Measurements from ENCODE around the gene FOSL2. TPM values are rescaled to one million over a fixed set of nuclear protein-coding genes. Genes with fewer than 3 reads are reported as not detected.
A peak's percentile ranks its signal among the peaks of the same experiment; 100 is the strongest.

FOSL2 gene
- total RNA-seq, result 10.4 TPM

GRCh38 chr2:28392297-28393113, at the start of gene FOSL2:
FOSL2 (plus strand) TSS chr2:28392858; CDS start chr2:28393721, 863 bp downstream.
- peaks cover 27 to 34% (median 33%) of the 10 kb centered on the region in 3 donors for H3K4me1 ChIP-seq (ENCODE audit: control insufficient read depth in 3 of 3, insufficient read depth in 3 of 3, low read length in 3 of 3)

GRCh38 chr2:28343184-28343942, 49.3 kb upstream of the FOSL2 start:
- peak overlapping the region; percentile 88 for H3K27ac ChIP-seq (ENCODE audit: low read depth, low read length)
- H3K4me1 ChIP-seq (ENCODE audit: control insufficient read depth in 3 of 3, insufficient read depth in 3 of 3, low read length in 3 of 3), result peaks cover 50 to 81% (median 72%) of the 10 kb centered on the region in 3 donors
- H3K9me3 ChIP-seq (ENCODE audit: control insufficient read depth in 3 of 3, low read length in 3 of 3), result no peaks in the 10 kb centered on the region
- H3K4me3 ChIP-seq (ENCODE audit: low read length in 3 of 3), result no peak overlapping the region
- peak overlapping the region; percentile 58 to 83 (median 60) for H3K9ac ChIP-seq (ENCODE audit: low read depth in 1 of 3, low read length in 3 of 3)
- H3K36me3 ChIP-seq (ENCODE audit: control insufficient read depth in 3 of 3, insufficient read depth in 3 of 3, low read length in 3 of 3), result no peaks in the 10 kb centered on the region
- H3K27me3 ChIP-seq (ENCODE audit: control insufficient read depth in 3 of 3, insufficient read depth in 3 of 3, low read length in 3 of 3), result no peaks in the 10 kb centered on the region

More at GRCh38 chr2:28392297-28393113, at the start of gene FOSL2:
- Histone ChIP-seq H3K9me3 (ENCODE audit: control insufficient read depth in 3 of 3, low read length in 3 of 3) (no peaks in the 10 kb centered on the region), H3K27ac (ENCODE audit: low read depth, low read length) (peak within 1 kb of the TSS; percentile 99), H3K9ac (ENCODE audit: low read depth in 1 of 3, low read length in 3 of 3) (peak within 1 kb of the TSS; percentile 96 to 98 (median 98)), H3K4me3 (ENCODE audit: low read length in 3 of 3) (peak within 1 kb of the TSS; percentile 77 to 91 (median 79)), H3K36me3 (ENCODE audit: control insufficient read depth in 3 of 3, insufficient read depth in 3 of 3, low read length in 3 of 3) (no peaks in the 10 kb centered on the region), H3K27me3 (ENCODE audit: control insufficient read depth in 3 of 3, insufficient read depth in 3 of 3, low read length in 3 of 3) (no peaks in the 10 kb centered on the region)

GRCh38 chr2:28343971-28344715, 48.5 kb upstream of the FOSL2 start:
- Histone ChIP-seq H3K36me3 (ENCODE audit: control insufficient read depth in 3 of 3, insufficient read depth in 3 of 3, low read length in 3 of 3) (no peaks in the 10 kb centered on the region), H3K9ac (ENCODE audit: low read depth in 1 of 3, low read length in 3 of 3) (peak overlapping the region in 1 of 3 donors; percentile 40), H3K4me1 (ENCODE audit: control insufficient read depth in 3 of 3, insufficient read depth in 3 of 3, low read length in 3 of 3) (peaks cover 42 to 74% (median 64%) of the 10 kb centered on the region in 3 donors), H3K4me3 (ENCODE audit: low read length in 3 of 3) (no peak overlapping the region), H3K9me3 (ENCODE audit: control insufficient read depth in 3 of 3, low read length in 3 of 3) (no peaks in the 10 kb centered on the region), H3K27me3 (ENCODE audit: control insufficient read depth in 3 of 3, insufficient read depth in 3 of 3, low read length in 3 of 3) (no peaks in the 10 kb centered on the region), H3K27ac (ENCODE audit: low read depth, low read length) (peak overlapping the region; percentile 88)

- H3K4me3 ChIP-seq (ENCODE audit: low read length in 3 of 3), result peak overlapping the region in 1 of 3 donors; percentile 22
- H3K9ac ChIP-seq (ENCODE audit: low read depth in 1 of 3, low read length in 3 of 3), result peak overlapping the region in 1 of 3 donors; percentile 40
- H3K9me3 ChIP-seq (ENCODE audit: control insufficient read depth in 3 of 3, low read length in 3 of 3), result no peaks in the 10 kb centered on the region
- H3K27ac ChIP-seq (ENCODE audit: low read depth, low read length), result peak overlapping the region; percentile 38
- H3K4me1 ChIP-seq (ENCODE audit: control insufficient read depth in 3 of 3, insufficient read depth in 3 of 3, low read length in 3 of 3), result peaks cover 42 to 72% (median 61%) of the 10 kb centered on the region in 3 donors
- H3K36me3 ChIP-seq (ENCODE audit: control insufficient read depth in 3 of 3, insufficient read depth in 3 of 3, low read length in 3 of 3), result no peaks in the 10 kb centered on the region
- H3K27me3 ChIP-seq (ENCODE audit: control insufficient read depth in 3 of 3, insufficient read depth in 3 of 3, low read length in 3 of 3), result no peaks in the 10 kb centered on the region
Measured at GRCh38 chr2:28344756-28345373, 47.8 kb upstream of the FOSL2 start.

- H3K27ac ChIP-seq (ENCODE audit: low read depth, low read length), result peak overlapping the region; percentile 67
- H3K27me3 ChIP-seq (ENCODE audit: control insufficient read depth in 3 of 3, insufficient read depth in 3 of 3, low read length in 3 of 3), result no peaks in the 10 kb centered on the region
- no peaks in the 10 kb centered on the region for H3K36me3 ChIP-seq (ENCODE audit: control insufficient read depth in 3 of 3, insufficient read depth in 3 of 3, low read length in 3 of 3)
- H3K9me3 ChIP-seq (ENCODE audit: control insufficient read depth in 3 of 3, low read length in 3 of 3), result no peaks in the 10 kb centered on the region
- no peak overlapping the region for H3K9ac ChIP-seq (ENCODE audit: low read depth in 1 of 3, low read length in 3 of 3)
- H3K4me1 ChIP-seq (ENCODE audit: control insufficient read depth in 3 of 3, insufficient read depth in 3 of 3, low read length in 3 of 3), result peaks cover 42 to 72% (median 61%) of the 10 kb centered on the region in 3 donors
- no peak overlapping the region for H3K4me3 ChIP-seq (ENCODE audit: low read length in 3 of 3)
Measured at GRCh38 chr2:28345619-28346018, 47.0 kb upstream of the FOSL2 start.

- Histone ChIP-seq H3K36me3 (ENCODE audit: control insufficient read depth in 3 of 3, insufficient read depth in 3 of 3, low read length in 3 of 3) (no peaks in the 10 kb centered on the region), H3K9ac (ENCODE audit: low read depth in 1 of 3, low read length in 3 of 3) (peak overlapping the region in 2 of 3 donors; percentile 61 to 73), H3K27ac (ENCODE audit: low read depth, low read length) (peak overlapping the region; percentile 67), H3K27me3 (ENCODE audit: control insufficient read depth in 3 of 3, insufficient read depth in 3 of 3, low read length in 3 of 3) (no peaks in the 10 kb centered on the region), H3K9me3 (ENCODE audit: control insufficient read depth in 3 of 3, low read length in 3 of 3) (no peaks in the 10 kb centered on the region), H3K4me1 (ENCODE audit: control insufficient read depth in 3 of 3, insufficient read depth in 3 of 3, low read length in 3 of 3) (peaks cover 42 to 65% (median 56%) of the 10 kb centered on the region in 3 donors), H3K4me3 (ENCODE audit: low read length in 3 of 3) (peak overlapping the region in 1 of 3 donors; percentile 29)
Measured at GRCh38 chr2:28346587-28346986, 46.1 kb upstream of the FOSL2 start.

GRCh38 chr2:28347193-28347592, 45.5 kb upstream of the FOSL2 start:
- Histone ChIP-seq H3K27ac (ENCODE audit: low read depth, low read length) (peak overlapping the region; percentile 67), H3K9ac (ENCODE audit: low read depth in 1 of 3, low read length in 3 of 3) (peak overlapping the region in 2 of 3 donors; percentile 54 to 73), H3K36me3 (ENCODE audit: control insufficient read depth in 3 of 3, insufficient read depth in 3 of 3, low read length in 3 of 3) (no peaks in the 10 kb centered on the region), H3K9me3 (ENCODE audit: control insufficient read depth in 3 of 3, low read length in 3 of 3) (no peaks in the 10 kb centered on the region), H3K27me3 (ENCODE audit: control insufficient read depth in 3 of 3, insufficient read depth in 3 of 3, low read length in 3 of 3) (no peaks in the 10 kb centered on the region), H3K4me1 (ENCODE audit: control insufficient read depth in 3 of 3, insufficient read depth in 3 of 3, low read length in 3 of 3) (peaks cover 38 to 63% (median 52%) of the 10 kb centered on the region in 3 donors), H3K4me3 (ENCODE audit: low read length in 3 of 3) (peak overlapping the region in 1 of 3 donors; percentile 29)

- H3K27me3 ChIP-seq (ENCODE audit: control insufficient read depth in 3 of 3, insufficient read depth in 3 of 3, low read length in 3 of 3), result no peaks in the 10 kb centered on the region
- H3K4me3 ChIP-seq (ENCODE audit: low read length in 3 of 3), result no peak overlapping the region
- H3K9me3 ChIP-seq (ENCODE audit: control insufficient read depth in 3 of 3, low read length in 3 of 3), result no peaks in the 10 kb centered on the region
- peaks cover 35 to 62% (median 50%) of the 10 kb centered on the region in 3 donors for H3K4me1 ChIP-seq (ENCODE audit: control insufficient read depth in 3 of 3, insufficient read depth in 3 of 3, low read length in 3 of 3)
- H3K36me3 ChIP-seq (ENCODE audit: control insufficient read depth in 3 of 3, insufficient read depth in 3 of 3, low read length in 3 of 3), result no peaks in the 10 kb centered on the region
- H3K9ac ChIP-seq (ENCODE audit: low read depth in 1 of 3, low read length in 3 of 3), result peak overlapping the region in 2 of 3 donors; percentile 2 to 73
- peak overlapping the region; percentile 67 for H3K27ac ChIP-seq (ENCODE audit: low read depth, low read length)
Measured at GRCh38 chr2:28347596-28347995, 45.1 kb upstream of the FOSL2 start.

GRCh38 chr2:28348149-28348567, 44.5 kb upstream of the FOSL2 start:
- H3K9me3 ChIP-seq (ENCODE audit: control insufficient read depth in 3 of 3, low read length in 3 of 3), result no peaks in the 10 kb centered on the region
- H3K9ac ChIP-seq (ENCODE audit: low read depth in 1 of 3, low read length in 3 of 3), result peak overlapping the region in 2 of 3 donors; percentile 2 to 73
- no peaks in the 10 kb centered on the region for H3K27me3 ChIP-seq (ENCODE audit: control insufficient read depth in 3 of 3, insufficient read depth in 3 of 3, low read length in 3 of 3)
- peaks cover 30 to 56% (median 45%) of the 10 kb centered on the region in 3 donors for H3K4me1 ChIP-seq (ENCODE audit: control insufficient read depth in 3 of 3, insufficient read depth in 3 of 3, low read length in 3 of 3)
- no peaks in the 10 kb centered on the region for H3K36me3 ChIP-seq (ENCODE audit: control insufficient read depth in 3 of 3, insufficient read depth in 3 of 3, low read length in 3 of 3)
- peak overlapping the region; percentile 67 for H3K27ac ChIP-seq (ENCODE audit: low read depth, low read length)
- H3K4me3 ChIP-seq (ENCODE audit: low read length in 3 of 3), result peak overlapping the region in 1 of 3 donors; percentile 41
